ENCODE data around the gene USP17L30. TPM values are rescaled to one million over a fixed set of nuclear protein-coding genes. Genes with fewer than 3 reads are reported as not detected.
A peak's percentile ranks its signal among the peaks of the same experiment; 100 is the strongest.
"Not testable (repeated sequence)": the region's sequence is repeated elsewhere in the genome, so short reads cannot be mapped to it uniquely, and the experiment has no call there.

USP17L30 gene
- total RNA-seq: not detected
- long read RNA-seq, donor 1: 0 reads
- long read RNA-seq, donor 2: 0 reads

- intact Hi-C loops (cut with DNase I); DNase-seq (ENCODE audit: low spot score): not testable (repeated sequence)
These were observed at the start of gene USP17L30 for GRCh38 chr4:9362829-9363228. TSS of gene USP17L30 (plus strand) at chr4:9363129. CDS start at chr4:9363129, 0 bp downstream.

- intact Hi-C loops (cut with DNase I); DNase-seq (ENCODE audit: low spot score): not testable (repeated sequence)
These were observed 38.7 kb upstream of the USP17L30 start for GRCh38 chr4:9324191-9324590.

- intact Hi-C loops (cut with DNase I); DNase-seq (ENCODE audit: low spot score): not testable (repeated sequence)
These were observed 38.1 kb upstream of the USP17L30 start, which contains the start of gene USP17L24 for GRCh38 chr4:9324865-9325264. TSS of gene USP17L24 (plus strand) at chr4:9325165. CDS start at chr4:9325165, 0 bp downstream.

GRCh38 chr4:9329611-9330010, 33.3 kb upstream of the USP17L30 start, which contains the start of gene USP17L25:
TSS of gene USP17L25 (plus strand) at chr4:9329911. CDS start at chr4:9329911, 0 bp downstream.
- intact Hi-C loops (cut with DNase I): not testable (repeated sequence)

GRCh38 chr4:9334358-9334757, 28.6 kb upstream of the USP17L30 start, which contains the start of gene USP17L26:
TSS of gene USP17L26 (plus strand) at chr4:9334658. CDS start at chr4:9334658, 0 bp downstream.
- intact Hi-C loops (cut with DNase I); DNase-seq (ENCODE audit: low spot score): not testable (repeated sequence)

More at GRCh38 chr4:9329611-9330010, 33.3 kb upstream of the USP17L30 start, which contains the start of gene USP17L25:
- DNase-seq (ENCODE audit: low spot score): not testable (repeated sequence)

GRCh38 chr4:9339103-9339502, 23.8 kb upstream of the USP17L30 start, which contains the start of gene USP17L5:
TSS of gene USP17L5 (plus strand) at chr4:9339403. CDS start at chr4:9339403, 0 bp downstream.
- DNase-seq (ENCODE audit: low spot score); intact Hi-C loops (cut with DNase I): not testable (repeated sequence)

- intact Hi-C loops (cut with DNase I); DNase-seq (ENCODE audit: low spot score): not testable (repeated sequence)
These were observed 19.1 kb upstream of the USP17L30 start, which contains the start of gene USP17L27 for GRCh38 chr4:9343848-9344247. TSS of gene USP17L27 (plus strand) at chr4:9344148. CDS start at chr4:9344148, 0 bp downstream.

- intact Hi-C loops (cut with DNase I); DNase-seq (ENCODE audit: low spot score): not testable (repeated sequence)
These were observed 14.3 kb upstream of the USP17L30 start, which contains the start of gene USP17L28 for GRCh38 chr4:9348593-9348992. TSS of gene USP17L28 (plus strand) at chr4:9348893. CDS start at chr4:9348893, 0 bp downstream.

GRCh38 chr4:9350866-9351265, 12.1 kb upstream of the USP17L30 start:
- intact Hi-C loops (cut with DNase I): not testable (repeated sequence)

GRCh38 chr4:9353338-9353737, 9.6 kb upstream of the USP17L30 start, which contains the start of gene USP17L29:
TSS of gene USP17L29 (plus strand) at chr4:9353638. CDS start at chr4:9353638, 0 bp downstream.
- intact Hi-C loops (cut with DNase I): not testable (repeated sequence)

More at GRCh38 chr4:9350866-9351265, 12.1 kb upstream of the USP17L30 start:
- DNase-seq (ENCODE audit: low spot score): not testable (repeated sequence)

GRCh38 chr4:9379881-9380280, 17.0 kb downstream of the USP17L30 start:
- intact Hi-C loops (cut with DNase I): not testable (repeated sequence)

More at GRCh38 chr4:9353338-9353737, 9.6 kb upstream of the USP17L30 start, which contains the start of gene USP17L29:
- not testable (repeated sequence) for DNase-seq (ENCODE audit: low spot score)

GRCh38 chr4:9381012-9381534, 18.1 kb downstream of the USP17L30 start:
- peak; percentile 86 for DNase-seq (ENCODE audit: low spot score)
- intact Hi-C loops (cut with DNase I): not testable (repeated sequence)

More at GRCh38 chr4:9379881-9380280, 17.0 kb downstream of the USP17L30 start:
- DNase-seq (ENCODE audit: low spot score): not testable (repeated sequence)

GRCh38 chr4:9384126-9384525, 21.2 kb downstream of the USP17L30 start:
- intact Hi-C loops (cut with DNase I): no loop called here

GRCh38 chr4:9389001-9389400, 26.1 kb downstream of the USP17L30 start:
- DNase-seq (ENCODE audit: low spot score); intact Hi-C loops (cut with DNase I): not testable (repeated sequence)

More at GRCh38 chr4:9384126-9384525, 21.2 kb downstream of the USP17L30 start:
- no peak for DNase-seq (ENCODE audit: low spot score)

- intact Hi-C loops (cut with DNase I): not testable (repeated sequence)
- DNase-seq (ENCODE audit: low spot score): peak; percentile 59
These were observed 42.8 kb downstream of the USP17L30 start for GRCh38 chr4:9405774-9406173.

- peak; percentile 54 for DNase-seq (ENCODE audit: low spot score)
- intact Hi-C loops (cut with DNase I): not testable (repeated sequence)
These were observed 43.6 kb downstream of the USP17L30 start for GRCh38 chr4:9406491-9406890.

GRCh38 chr4:9409793-9410192, 46.9 kb downstream of the USP17L30 start:
- DNase-seq (ENCODE audit: low spot score): peak; percentile 74
- intact Hi-C loops (cut with DNase I): no loop called here

All from posterior vena cava (tissue), 2 donors.